Measurements from ENCODE around the gene NR4A2.

DNA sequence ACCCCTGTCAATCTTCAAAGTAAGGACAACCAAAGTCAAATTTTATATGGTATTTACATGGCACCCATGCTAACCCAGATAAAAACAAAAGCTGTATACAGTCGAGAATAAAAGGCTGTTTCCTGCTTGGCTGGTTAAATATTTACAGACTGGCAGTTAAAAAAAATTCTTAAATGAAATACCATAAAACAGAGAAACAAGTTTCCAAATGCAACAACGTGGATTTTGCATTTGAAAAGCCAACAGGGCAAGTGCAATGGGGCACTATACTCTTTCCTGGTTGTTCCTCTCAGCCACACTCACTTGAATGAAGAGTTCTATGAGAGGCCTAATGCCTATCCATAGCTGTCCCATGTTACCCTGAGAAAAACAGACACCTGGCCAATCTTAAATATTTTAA lies 6.1 kb upstream of the NR4A2 start:
- TF ChIP-seq POLR2A (IDR thresholded peaks at IDR 0.05; ENCODE audit: low read depth, low read length) (no peak), POLR2AphosphoS5 (IDR thresholded peaks at IDR 0.05; ENCODE audit: low read depth, low read length) (no peak), TAF1 (IDR thresholded peaks at IDR 0.05; ENCODE audit: low read depth, low read length) (no peak), SPI1 (IDR thresholded peaks at IDR 0.05; ENCODE audit: low read depth, low read length) (no peak)

All from GM12891 (cell line).